Measurements from ENCODE around the gene SPPL3. TPM values are rescaled to one million over a fixed set of nuclear protein-coding genes. Genes with fewer than 3 reads are reported as not detected.
A peak's percentile ranks its signal among the peaks of the same experiment; 100 is the strongest.

Gene SPPL3
- total RNA-seq, 1 donor: 10.9 TPM

GRCh38 chr12:120737557-120738251 is 166.5 kb downstream of the SPPL3 start:
- Histone ChIP-seq H3K27me3 (ENCODE audit: insufficient read depth, low read length) (no peaks in the 10 kb centered on the region), H3K79me2 (ENCODE audit: insufficient read depth, low read length) (no peaks in the 10 kb centered on the region), H3K9me3 (ENCODE audit: low read depth, low read length) (no peaks in the 10 kb centered on the region), H3K4me2 (ENCODE audit: insufficient read depth, low read length) (no peak overlapping the region), H3K36me3 (ENCODE audit: insufficient read depth, low read length) (no peaks in the 10 kb centered on the region), H3K4me1 (ENCODE audit: insufficient read depth, low read length) (no peaks in the 10 kb centered on the region), H4K20me1 (ENCODE audit: insufficient read depth, low read length) (no peaks in the 10 kb centered on the region), H3K27ac (ENCODE audit: low read depth, low read length) (no peak overlapping the region), H3K4me3 (ENCODE audit: insufficient read depth, low read length) (no peak overlapping the region), H2AFZ (ENCODE audit: low read length) (no peak overlapping the region)
- peak; percentile 81 for DNase-seq (ENCODE audit: insufficient read length, low spot score, missing footprints)
- TF ChIP-seq CTCF (IDR thresholded peaks at IDR 0.05; ENCODE audit: extremely low read depth, low read depth, low read length): peak; percentile 18

GRCh38 chr12:120736404-120737331 is 167.5 kb downstream of the SPPL3 start:
- no peak overlapping the region for H3K4me2 ChIP-seq (ENCODE audit: insufficient read depth, low read length)
- no peak overlapping the region for H3K4me3 ChIP-seq (ENCODE audit: insufficient read depth, low read length)
- H2AFZ ChIP-seq (ENCODE audit: low read length): no peak overlapping the region
- no peak for TF ChIP-seq CTCF (IDR thresholded peaks at IDR 0.05; ENCODE audit: extremely low read depth, low read depth, low read length)
- no peak overlapping the region for H3K27ac ChIP-seq (ENCODE audit: low read depth, low read length)
- no peaks in the 10 kb centered on the region for H3K9me3 ChIP-seq (ENCODE audit: low read depth, low read length)
- no peaks in the 10 kb centered on the region for H3K79me2 ChIP-seq (ENCODE audit: insufficient read depth, low read length)
- no peaks in the 10 kb centered on the region for H3K4me1 ChIP-seq (ENCODE audit: insufficient read depth, low read length)
- peak; percentile 79 for DNase-seq (ENCODE audit: insufficient read length, low spot score, missing footprints)
- H3K27me3 ChIP-seq (ENCODE audit: insufficient read depth, low read length): no peaks in the 10 kb centered on the region
- H3K36me3 ChIP-seq (ENCODE audit: insufficient read depth, low read length): no peaks in the 10 kb centered on the region
- no peaks in the 10 kb centered on the region for H4K20me1 ChIP-seq (ENCODE audit: insufficient read depth, low read length)

- no peaks in the 10 kb centered on the region for H3K4me1 ChIP-seq (ENCODE audit: insufficient read depth, low read length)
- no peak overlapping the region for H2AFZ ChIP-seq (ENCODE audit: low read length)
- H3K4me2 ChIP-seq (ENCODE audit: insufficient read depth, low read length): no peak overlapping the region
- DNase-seq (ENCODE audit: insufficient read length, low spot score, missing footprints): no peak
- H3K36me3 ChIP-seq (ENCODE audit: insufficient read depth, low read length): no peaks in the 10 kb centered on the region
- H3K27ac ChIP-seq (ENCODE audit: low read depth, low read length): no peak overlapping the region
- no peaks in the 10 kb centered on the region for H3K9me3 ChIP-seq (ENCODE audit: low read depth, low read length)
- H3K27me3 ChIP-seq (ENCODE audit: insufficient read depth, low read length): no peaks in the 10 kb centered on the region
- TF ChIP-seq CTCF (IDR thresholded peaks at IDR 0.05; ENCODE audit: extremely low read depth, low read depth, low read length): no peak
- no peak overlapping the region for H3K4me3 ChIP-seq (ENCODE audit: insufficient read depth, low read length)
- no peaks in the 10 kb centered on the region for H3K79me2 ChIP-seq (ENCODE audit: insufficient read depth, low read length)
- H4K20me1 ChIP-seq (ENCODE audit: insufficient read depth, low read length): no peaks in the 10 kb centered on the region
These were observed 169.0 kb downstream of the SPPL3 start for GRCh38 chr12:120735181-120735580.

GRCh38 chr12:120734210-120734609 is 169.9 kb downstream of the SPPL3 start:
- Histone ChIP-seq H3K79me2 (ENCODE audit: insufficient read depth, low read length) (no peaks in the 10 kb centered on the region), H3K27me3 (ENCODE audit: insufficient read depth, low read length) (no peaks in the 10 kb centered on the region), H4K20me1 (ENCODE audit: insufficient read depth, low read length) (no peaks in the 10 kb centered on the region), H3K4me2 (ENCODE audit: insufficient read depth, low read length) (no peak overlapping the region), H3K4me1 (ENCODE audit: insufficient read depth, low read length) (no peaks in the 10 kb centered on the region), H3K9me3 (ENCODE audit: low read depth, low read length) (no peaks in the 10 kb centered on the region), H3K36me3 (ENCODE audit: insufficient read depth, low read length) (no peaks in the 10 kb centered on the region), H2AFZ (ENCODE audit: low read length) (no peak overlapping the region), H3K4me3 (ENCODE audit: insufficient read depth, low read length) (no peak overlapping the region), H3K27ac (ENCODE audit: low read depth, low read length) (no peak overlapping the region)
- TF ChIP-seq CTCF (IDR thresholded peaks at IDR 0.05; ENCODE audit: extremely low read depth, low read depth, low read length): no peak
- DNase-seq (ENCODE audit: insufficient read length, low spot score, missing footprints): no peak

All from osteoblast (primary cell).